PC-9 (cell line): ENCODE data around the gene BRIP1. TPM values are rescaled to one million over a fixed set of nuclear protein-coding genes. Genes with fewer than 3 reads are reported as not detected.

ENCODE experiments used
- BruUV-seq: library from RNA; stranded (reverse); fragments of 400-500 nt; replicated peaks from 2 replicates; lab custom pipeline; 2021; lab: Mats Ljungman, UMichigan
- CTCF ChIA-PET: fragments of 300-600 bp; sonication (Branson Sonifier 250); formaldehyde crosslinking; loops from one replicate; lab custom pipeline; 2022; ENCODE audit warnings: antibody characterized with exemption; lab: Charles Lee
- POLR2A ChIA-PET: fragments of 300-600 bp; sonication (Branson Sonifier 250); formaldehyde crosslinking; loops from one replicate; lab custom pipeline; 2022; ENCODE audit warnings: antibody characterized with exemption; ENCODE audit not compliant: unreplicated experiment; lab: Charles Lee
- DNase-seq, 2 experiments: peaks; one replicate each; pipeline versions ENCODE4 v3.0.0 to v3.0.0-alpha.2; 2015 to 2022; ENCODE audit warnings: mixed read lengths in 1 of 2
- H2AFZ ChIP-seq: fragments of 200-600 bp; sonication (generic); 2 replicates; pipeline ENCODE4 v1.8.1; 2017; ENCODE audit warnings: antibody characterized with exemption
- H3F3A ChIP-seq: fragments of 200-600 bp; sonication (generic); 2 replicates; pipeline ENCODE4 v1.8.1; 2017; ENCODE audit warnings: antibody characterized with exemption, mild to moderate bottlenecking, low read depth; ENCODE audit not compliant: insufficient read depth
- H3K27ac ChIP-seq: fragments of 200-600 bp; sonication (generic); 2 replicates; pipeline ENCODE4 v1.6.1; 2016; ENCODE audit warnings: mixed run types
- H3K27me3 ChIP-seq: fragments of 200-600 bp; sonication (generic); 2 replicates; pipeline ENCODE4 v1.6.1; 2016; ENCODE audit warnings: low read depth, mixed run types; ENCODE audit not compliant: insufficient read depth
- H3K36me3 ChIP-seq: fragments of 200-600 bp; sonication (generic); 2 replicates; pipeline ENCODE4 v1.6.1; 2016; ENCODE audit warnings: low read depth, mixed run types
- H3K4me1 ChIP-seq: fragments of 200-600 bp; sonication (generic); replicated peaks from 2 replicates; pipeline ENCODE4 v1.6.1; 2016; ENCODE audit warnings: mixed run types; ENCODE audit not compliant: insufficient read depth
- H3K4me2 ChIP-seq: fragments of 200-600 bp; sonication (generic); 2 replicates; pipeline ENCODE4 v1.6.1; 2017; ENCODE audit warnings: mixed run types
- H3K4me3 ChIP-seq: fragments of 200-600 bp; sonication (generic); 2 replicates; pipeline ENCODE4 v1.6.1; 2016; ENCODE audit warnings: mixed run types
- H3K79me2 ChIP-seq: fragments of 200-600 bp; sonication (generic); 2 replicates; pipeline ENCODE4 v1.6.1; 2017; ENCODE audit warnings: low read depth, mixed run types
- H3K9me2 ChIP-seq: fragments of 200-600 bp; sonication (generic); 2 replicates; pipeline ENCODE4 v1.8.1; 2017; ENCODE audit warnings: mild to moderate bottlenecking; ENCODE audit not compliant: insufficient read depth
- H3K9me3 ChIP-seq: fragments of 200-600 bp; sonication (generic); 2 replicates; pipeline ENCODE4 v1.8.1; 2016; ENCODE audit warnings: low read depth; ENCODE audit not compliant: insufficient read depth
- H4K20me1 ChIP-seq: fragments of 200-600 bp; sonication (generic); 2 replicates; pipeline ENCODE4 v1.8.1; 2017; ENCODE audit not compliant: insufficient read depth
- CTCF ChIP-seq: fragments of 200-600 bp; sonication (generic); conservative IDR thresholded peaks from 2 replicates; pipeline ENCODE4 v1.6.1; 2017; ENCODE audit warnings: mixed run types, antibody characterized with exemption, mild to moderate bottlenecking, moderate library complexity
- EZH2 ChIP-seq: fragments of 200-600 bp; sonication (generic); IDR thresholded peaks from 2 replicates; pipeline ENCODE4 v1.8.0; 2017; ENCODE audit warnings: antibody characterized with exemption, low read depth
- intact Hi-C: fragments of 100-400 bp; cut with micrococcal nuclease; formaldehyde crosslinking; loops from one replicate; pipeline ENCODE4 v1.10.0; 2022; ENCODE audit not compliant: unreplicated experiment
- total RNA-seq: library from RNA; stranded (reverse); gene quantifications from 2 replicates; pipeline ENCODE4 v1.2.3, GENCODE V29; 2021

BRIP1 gene
- total RNA-seq, 1 experiment from 2014 or later: 16.0 TPM

DNA sequence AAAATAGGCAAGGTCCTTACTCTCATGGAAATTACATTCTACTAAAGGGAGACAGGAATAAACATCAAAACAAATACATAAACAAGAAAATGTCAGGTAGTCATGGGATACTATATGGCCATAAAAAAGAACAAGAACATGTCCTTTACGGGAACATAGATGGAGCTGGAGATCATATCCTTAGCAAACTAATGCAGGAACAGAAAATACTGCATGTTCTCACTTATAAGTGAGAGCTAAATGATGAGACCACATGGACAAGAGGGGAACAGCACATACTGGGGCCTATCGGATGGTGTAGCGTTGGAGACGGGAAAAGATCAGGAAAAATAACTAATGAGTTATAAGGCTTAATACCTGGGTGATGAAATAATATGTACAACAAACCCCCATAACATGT, 69.1 kb downstream of the BRIP1 start:
- no peak overlapping the region for H3K27ac ChIP-seq
- H3K36me3 ChIP-seq: no peaks in the 10 kb centered on the region; the same call in 1 of the 2 replicates
- H3K9me2 ChIP-seq: no peaks in the 10 kb centered on the region
- TF ChIP-seq EZH2 (no peak), CTCF (no peak)
- H2AFZ ChIP-seq: no peak overlapping the region
- no peaks in the 10 kb centered on the region for H4K20me1 ChIP-seq
- intact Hi-C loops: no loop called here
- H3F3A ChIP-seq: no peaks in the 10 kb centered on the region
- no peaks in the 10 kb centered on the region for H3K4me1 ChIP-seq
- CTCF ChIA-PET: no interaction called here
- POLR2A ChIA-PET: no interaction called here
- no peaks in the 10 kb centered on the region for H3K9me3 ChIP-seq
- H3K79me2 ChIP-seq: no peaks in the 10 kb centered on the region
- no TSS peak for BruUV-seq
- DNase-seq: no peak
- H3K4me2 ChIP-seq: no peak overlapping the region
- H3K27me3 ChIP-seq: no peaks in the 10 kb centered on the region
- no peak overlapping the region for H3K4me3 ChIP-seq

DNA sequence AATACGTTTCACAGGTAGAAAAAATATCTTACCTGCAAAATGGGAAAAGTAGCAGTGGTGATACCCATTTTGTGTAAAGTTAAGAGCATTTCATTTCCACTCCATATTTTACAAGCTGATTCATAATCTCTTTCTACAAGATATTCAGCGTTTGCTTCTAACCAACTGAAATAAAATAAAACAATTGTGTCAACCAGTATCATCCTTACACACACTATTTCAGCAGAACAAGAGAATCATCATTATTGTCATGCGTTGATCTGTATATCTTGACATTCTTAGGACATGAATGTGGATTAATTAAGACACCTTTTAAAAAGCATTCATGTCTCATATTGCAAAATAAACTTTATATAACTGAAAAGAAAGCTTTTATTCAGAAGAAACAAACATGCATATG, 69.8 kb downstream of the BRIP1 start:
- Histone ChIP-seq H3K36me3 (no peaks in the 10 kb centered on the region), H3K4me3 (no peak overlapping the region), H3K9me2 (no peaks in the 10 kb centered on the region), H3K9me3 (no peaks in the 10 kb centered on the region), H3K4me2 (no peak overlapping the region), H3K79me2 (no peaks in the 10 kb centered on the region), H2AFZ (no peak overlapping the region), H3F3A (no peaks in the 10 kb centered on the region), H3K4me1 (no peaks in the 10 kb centered on the region), H3K27ac (no peak overlapping the region), H3K27me3 (no peaks in the 10 kb centered on the region), H4K20me1 (no peaks in the 10 kb centered on the region)
- TF ChIP-seq CTCF: no peak
- no peak for TF ChIP-seq EZH2
- no TSS peak for BruUV-seq
- intact Hi-C loops: no loop called here
- CTCF ChIA-PET: no interaction called here
- no peak for DNase-seq
- POLR2A ChIA-PET: no interaction called here

GRCh38 chr17:61789872-61790271, 73.5 kb downstream of the BRIP1 start:
- ChIA-PET CTCF (no interaction called here), POLR2A (no interaction called here)
- Histone ChIP-seq H3K9me3 (no peaks in the 10 kb centered on the region), H3K27ac (no peak overlapping the region), H3F3A (peaks cover 4% of the 10 kb centered on the region; the same call in 1 of the 2 replicates), H3K27me3 (no peaks in the 10 kb centered on the region), H3K4me3 (no peak overlapping the region), H2AFZ (no peak overlapping the region), H3K4me2 (no peak overlapping the region), H3K4me1 (no peaks in the 10 kb centered on the region), H3K79me2 (no peaks in the 10 kb centered on the region), H3K9me2 (no peaks in the 10 kb centered on the region), H3K36me3 (peaks cover 5% of the 10 kb centered on the region; the same call in 1 of the 2 replicates), H4K20me1 (no peaks in the 10 kb centered on the region)
- TF ChIP-seq EZH2: no peak
- DNase-seq: no peak
- intact Hi-C loops: no loop called here
- no TSS peak for BruUV-seq

GRCh38 chr17:61786088-61786487, 77.2 kb downstream of the BRIP1 start:
- no peak overlapping the region for H2AFZ ChIP-seq
- no peak overlapping the region for H3K27ac ChIP-seq
- intact Hi-C loops: no loop called here
- peaks cover 6% of the 10 kb centered on the region; the same call in 1 of the 2 replicates for H3F3A ChIP-seq
- no peaks in the 10 kb centered on the region for H3K4me1 ChIP-seq
- no peaks in the 10 kb centered on the region for H4K20me1 ChIP-seq
- POLR2A ChIA-PET: interaction anchor here (0.6 kb wide), 2 partner anchors 28 to 635 kb away, joined by 5 to 16 read pairs; no protein-coding TSS in a partner anchor
- H3K79me2 ChIP-seq: no peaks in the 10 kb centered on the region
- CTCF ChIA-PET: no interaction called here
- TF ChIP-seq EZH2: no peak
- no peak for TF ChIP-seq CTCF
- BruUV-seq: no TSS peak
- no peak overlapping the region for H3K4me3 ChIP-seq
- peaks cover 8% of the 10 kb centered on the region; the same call in 1 of the 2 replicates for H3K36me3 ChIP-seq
- H3K9me2 ChIP-seq: no peaks in the 10 kb centered on the region; the same call in 1 of the 2 replicates
- no peak overlapping the region for H3K4me2 ChIP-seq
- no peak for DNase-seq
- H3K27me3 ChIP-seq: no peaks in the 10 kb centered on the region
- H3K9me3 ChIP-seq: no peaks in the 10 kb centered on the region
